ENCODE measurements around the gene SREBF1. TPM values are rescaled to one million over a fixed set of nuclear protein-coding genes. Genes with fewer than 3 reads are reported as not detected.

The SREBF1 gene
- polyA plus RNA-seq, 1 experiment, result 13.6 TPM

- ChIA-PET POLR2A (interaction anchor here (0.6 kb wide), 1 partner anchor 105 kb away, joined by 3 read pairs; no protein-coding TSS in a partner anchor), CTCF (no interaction called here)
- Histone ChIP-seq H3K4me3 (ENCODE audit: low read depth, low read length) (no peak overlapping the region), H3K27me3 (ENCODE audit: control insufficient read depth, insufficient read depth, low read length) (no peaks in the 10 kb centered on the region), H3K27ac (ENCODE audit: low read depth, low read length) (no peak overlapping the region), H3K9me3 (ENCODE audit: control insufficient read depth, insufficient read depth, low read length) (no peaks in the 10 kb centered on the region)
- no peak for DNase-seq (ENCODE audit: low read depth, low spot score)
- no peak for TF ChIP-seq CTCF (IDR thresholded peaks at IDR 0.05; ENCODE audit: low read depth, low read length)
Observed at GRCh38 chr17:17768424-17769088, 68.2 kb downstream of the SREBF1 start.

GRCh38 chr17:17767887-17768418 is 68.8 kb downstream of the SREBF1 start:
- TF ChIP-seq CTCF (IDR thresholded peaks at IDR 0.05; ENCODE audit: low read depth, low read length), result no peak
- POLR2A ChIA-PET, result interaction anchor here (0.6 kb wide), 1 partner anchor 104 kb away, joined by 3 read pairs; no protein-coding TSS in a partner anchor
- Histone ChIP-seq H3K27me3 (ENCODE audit: control insufficient read depth, insufficient read depth, low read length) (no peaks in the 10 kb centered on the region), H3K27ac (ENCODE audit: low read depth, low read length) (no peak overlapping the region), H3K9me3 (ENCODE audit: control insufficient read depth, insufficient read depth, low read length) (no peaks in the 10 kb centered on the region), H3K4me3 (ENCODE audit: low read depth, low read length) (no peak overlapping the region)
- CTCF ChIA-PET, result no interaction called here
- DNase-seq (ENCODE audit: low read depth, low spot score), result no peak

- no peak for DNase-seq (ENCODE audit: low read depth, low spot score)
- no peak for TF ChIP-seq CTCF (IDR thresholded peaks at IDR 0.05; ENCODE audit: low read depth, low read length)
- no peak overlapping the region for H3K27ac ChIP-seq (ENCODE audit: low read depth, low read length)
- H3K9me3 ChIP-seq (ENCODE audit: control insufficient read depth, insufficient read depth, low read length), result no peaks in the 10 kb centered on the region
- ChIA-PET POLR2A (no interaction called here), CTCF (no interaction called here)
- no peaks in the 10 kb centered on the region for H3K27me3 ChIP-seq (ENCODE audit: control insufficient read depth, insufficient read depth, low read length)
- no peak overlapping the region for H3K4me3 ChIP-seq (ENCODE audit: low read depth, low read length)
Observed at GRCh38 chr17:17767154-17767869, 69.5 kb downstream of the SREBF1 start.

GRCh38 chr17:17766744-17767120 is 70.1 kb downstream of the SREBF1 start:
- H3K9me3 ChIP-seq (ENCODE audit: control insufficient read depth, insufficient read depth, low read length), result no peaks in the 10 kb centered on the region
- H3K27ac ChIP-seq (ENCODE audit: low read depth, low read length), result no peak overlapping the region
- no peak for DNase-seq (ENCODE audit: low read depth, low spot score)
- TF ChIP-seq CTCF (IDR thresholded peaks at IDR 0.05; ENCODE audit: low read depth, low read length), result no peak
- ChIA-PET CTCF (no interaction called here), POLR2A (interaction anchor here (0.7 kb wide), 1 partner anchor 26 kb away, joined by 14 read pairs; no protein-coding TSS in a partner anchor)
- no peak overlapping the region for H3K4me3 ChIP-seq (ENCODE audit: low read depth, low read length)
- no peaks in the 10 kb centered on the region for H3K27me3 ChIP-seq (ENCODE audit: control insufficient read depth, insufficient read depth, low read length)

Data from AG04450 (cell line).